ENCODE results near the gene PKMYT1.

DNA sequence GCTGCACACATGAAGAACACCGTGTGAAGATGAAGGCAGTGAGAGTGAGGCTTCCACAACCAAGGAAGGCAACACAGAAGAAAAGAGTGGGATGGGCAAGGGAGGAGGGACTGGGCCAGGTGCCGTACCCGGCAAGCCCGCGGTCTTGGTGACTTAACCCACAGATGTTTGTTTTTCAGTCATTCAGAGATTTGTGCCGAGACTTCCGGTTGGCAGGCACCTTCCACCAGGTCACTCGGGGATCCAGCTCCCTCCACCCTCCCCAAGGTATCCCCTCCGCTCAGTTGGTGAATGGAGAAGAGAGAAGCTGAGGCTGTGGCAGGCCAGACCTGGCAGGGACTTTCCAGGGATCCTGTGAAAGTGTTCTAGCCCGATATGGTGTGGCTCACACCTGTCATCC, 21.0 kb downstream of the PKMYT1 start:
- TF ChIP-seq POLR2A (IDR thresholded peaks at IDR 0.05; ENCODE audit: low read depth, low read length) (no peak), CHD1 (IDR thresholded peaks at IDR 0.05; ENCODE audit: low read depth, low read length) (no peak), SMC3 (IDR thresholded peaks at IDR 0.05; ENCODE audit: low read depth, low read length) (no peak), MXI1 (IDR thresholded peaks at IDR 0.05; ENCODE audit: borderline replicate concordance, low read depth, low read length) (no peak), RAD21 (IDR thresholded peaks at IDR 0.05; ENCODE audit: low read length) (no peak), CEBPB (IDR thresholded peaks at IDR 0.05; ENCODE audit: low read depth, low read length) (no peak), NFE2L2 (IDR thresholded peaks at IDR 0.05; ENCODE audit: low read depth, low read length) (no peak), MAFK (IDR thresholded peaks at IDR 0.05; ENCODE audit: low read depth, low read length) (no peak), BHLHE40 (IDR thresholded peaks at IDR 0.05; ENCODE audit: low read depth, low read length) (no peak)
- TF ChIP-seq, protein P1, sequence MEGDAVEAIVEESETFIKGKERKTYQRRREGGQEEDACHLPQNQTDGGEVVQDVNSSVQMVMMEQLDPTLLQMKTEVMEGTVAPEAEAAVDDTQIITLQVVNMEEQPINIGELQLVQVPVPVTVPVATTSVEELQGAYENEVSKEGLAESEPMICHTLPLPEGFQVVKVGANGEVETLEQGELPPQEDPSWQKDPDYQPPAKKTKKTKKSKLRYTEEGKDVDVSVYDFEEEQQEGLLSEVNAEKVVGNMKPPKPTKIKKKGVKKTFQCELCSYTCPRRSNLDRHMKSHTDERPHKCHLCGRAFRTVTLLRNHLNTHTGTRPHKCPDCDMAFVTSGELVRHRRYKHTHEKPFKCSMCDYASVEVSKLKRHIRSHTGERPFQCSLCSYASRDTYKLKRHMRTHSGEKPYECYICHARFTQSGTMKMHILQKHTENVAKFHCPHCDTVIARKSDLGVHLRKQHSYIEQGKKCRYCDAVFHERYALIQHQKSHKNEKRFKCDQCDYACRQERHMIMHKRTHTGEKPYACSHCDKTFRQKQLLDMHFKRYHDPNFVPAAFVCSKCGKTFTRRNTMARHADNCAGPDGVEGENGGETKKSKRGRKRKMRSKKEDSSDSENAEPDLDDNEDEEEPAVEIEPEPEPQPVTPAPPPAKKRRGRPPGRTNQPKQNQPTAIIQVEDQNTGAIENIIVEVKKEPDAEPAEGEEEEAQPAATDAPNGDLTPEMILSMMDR (conservative IDR thresholded peaks at IDR 0.05; ENCODE audit: low read depth, low read length), result no peak
